SK-N-SH (cell line): ENCODE measurements around the gene TGM2. TPM values are rescaled to one million over a fixed set of nuclear protein-coding genes. Genes with fewer than 3 reads are reported as not detected.

Experiments
- CTCF ChIA-PET: fragments of 300-600, 350-600 bp; formaldehyde crosslinking; extraction: SDS; loops from one replicate; lab custom pipeline; 2021; lab: Yijun Ruan, JAX
- POLR2A ChIA-PET: fragments of 350-600 bp; sonication (Branson Sonifier 250); formaldehyde crosslinking; extraction: SDS; loops from one replicate; lab custom pipeline; 2020; ENCODE audit warnings: antibody characterized with exemption, inconsistent platforms; lab: Yijun Ruan, JAX
- DNase-seq: peaks from one replicate; pipeline ENCODE4 v3.0.0; 2012
- H2AFZ ChIP-seq: fragments of 200-600 bp; sonication (generic); 2 replicates; pipeline ENCODE4 v1.8.1; 2016; ENCODE audit warnings: antibody characterized with exemption, mild to moderate bottlenecking, low read depth
- H3F3A ChIP-seq: fragments of 200-600 bp; sonication (generic); replicated peaks from 2 replicates; pipeline ENCODE3; 2016; ENCODE audit warnings: antibody characterized with exemption, mild to moderate bottlenecking; ENCODE audit not compliant: insufficient read depth
- H3K27ac ChIP-seq, 2 experiments: fragments of 200-500 bp in 1 of 2; fragments of 200-600 bp in 1 of 2; sonication (Bioruptor generic) in 1 of 2; sonication (generic), shearing (Covaris generic) in 1 of 2; 2 replicates each; pipeline versions ENCODE4 v1.5.1 to v1.6.1; 2014 to 2016; ENCODE audit warnings: low read depth in 2 of 2, inconsistent platforms in 1 of 2, low read length in 1 of 2, mild to moderate bottlenecking in 1 of 2, mixed read lengths in 1 of 2
- H3K27me3 ChIP-seq: fragments of 200-600 bp; sonication (generic), shearing (Covaris generic); 2 replicates; pipeline ENCODE4 v1.6.1; 2016; ENCODE audit warnings: mixed run types; ENCODE audit not compliant: insufficient read depth
- H3K36me3 ChIP-seq, 2 experiments: fragments of 200-500 bp in 1 of 2; fragments of 200-600 bp in 1 of 2; sonication (Bioruptor generic) in 1 of 2; sonication (generic) in 1 of 2; replicated peaks in 1 of 2; 2 replicates each; pipeline versions ENCODE3 to v1.5.1; 2014 to 2016; ENCODE audit warnings: low read length in 1 of 2, mild to moderate bottlenecking in 1 of 2; ENCODE audit not compliant: insufficient read depth in 2 of 2, control insufficient read depth in 1 of 2
- H3K4me1 ChIP-seq, 2 experiments: fragments of 200-500 bp in 1 of 2; fragments of 200-600 bp in 1 of 2; sonication (Bioruptor generic) in 1 of 2; sonication (generic), shearing (Covaris generic) in 1 of 2; 2 replicates each; pipeline versions ENCODE4 v1.5.1 to v1.6.1; 2014 to 2016; ENCODE audit warnings: low read depth in 1 of 2, low read length in 1 of 2, mixed run types in 1 of 2; ENCODE audit not compliant: insufficient read depth in 2 of 2, control insufficient read depth in 1 of 2
- H3K4me2 ChIP-seq: fragments of 200-600 bp; sonication (generic), shearing (Covaris generic); 2 replicates; pipeline ENCODE4 v1.6.1; 2017; ENCODE audit warnings: mixed run types
- H3K4me3 ChIP-seq, 2 experiments: fragments of 200-500 bp in 1 of 2; fragments of 200-600 bp in 1 of 2; sonication (Bioruptor generic) in 1 of 2; sonication (generic), shearing (Covaris generic) in 1 of 2; 2 replicates each; pipeline versions ENCODE4 v1.5.1 to v1.8.1; 2014 to 2016; ENCODE audit warnings: low read depth in 2 of 2, inconsistent platforms in 1 of 2, low read length in 1 of 2, mild to moderate bottlenecking in 1 of 2, mixed read lengths in 1 of 2, moderate library complexity in 1 of 2
- H3K79me2 ChIP-seq: fragments of 200-600 bp; sonication (generic); 2 replicates; pipeline ENCODE4 v1.8.1; 2017; ENCODE audit warnings: mild to moderate bottlenecking; ENCODE audit not compliant: insufficient read depth
- H3K9ac ChIP-seq: fragments of 200-600 bp; sonication (generic); 2 replicates; pipeline ENCODE4 v1.6.1; 2017; ENCODE audit warnings: mixed run types
- H3K9me2 ChIP-seq: fragments of 200-600 bp; sonication (generic); 2 replicates; pipeline ENCODE4 v1.6.1; 2017; ENCODE audit warnings: mixed run types
- H3K9me3 ChIP-seq: fragments of 200-600 bp; sonication (generic); 2 replicates; pipeline ENCODE4 v1.6.1; 2017; ENCODE audit warnings: mixed run types, mild to moderate bottlenecking, moderate library complexity
- H4K20me1 ChIP-seq: fragments of 200-600 bp; sonication (generic); 2 replicates; pipeline ENCODE4 v1.6.1; 2017; ENCODE audit warnings: mild to moderate bottlenecking, mixed run types; ENCODE audit not compliant: insufficient read depth
- CHD2 ChIP-seq: fragments of 150-350 bp; IDR thresholded peaks from 2 replicates; pipeline ENCODE4 v1.6.1; 2018; ENCODE audit warnings: low read length; ENCODE audit not compliant: partially characterized antibody
- ELF1 ChIP-seq: IDR thresholded peaks from 2 replicates; pipeline ENCODE4 v1.4.0; 2012
- EP300 ChIP-seq, 2 experiments: IDR thresholded peaks; 2 replicates each; pipeline versions ENCODE4 v1.4.0 to v1.6.1; 2012; ENCODE audit warnings: borderline replicate concordance in 1 of 2, low read depth in 1 of 2, low read length in 1 of 2
- FOXJ3 ChIP-seq: sonication (generic); formaldehyde crosslinking; IDR thresholded peaks from 2 replicates; pipeline ENCODE4 v1.5.1; 2020; ENCODE audit warnings: mild to moderate bottlenecking, missing genetic modification reagents
- GABPA ChIP-seq: IDR thresholded peaks from 2 replicates; pipeline ENCODE4 v1.4.0; 2012; ENCODE audit warnings: low read depth, mild to moderate bottlenecking
- GATA2 ChIP-seq: sonication (generic); formaldehyde crosslinking; IDR thresholded peaks from 2 replicates; pipeline ENCODE4 v1.5.0; 2020; ENCODE audit warnings: mild to moderate bottlenecking, missing genetic modification reagents
- MXI1 ChIP-seq: IDR thresholded peaks from 2 replicates; pipeline ENCODE4 v1.6.1; 2012; ENCODE audit warnings: mild to moderate bottlenecking, low read depth, low read length, improper control_type of control experiment
- NFIC ChIP-seq: IDR thresholded peaks from 2 replicates; pipeline ENCODE4 v1.4.0; 2012; ENCODE audit warnings: borderline replicate concordance
- NRF1 ChIP-seq: IDR thresholded peaks from 2 replicates; pipeline ENCODE4 v1.6.1; 2012; ENCODE audit warnings: low read depth, mild to moderate bottlenecking, low read length
- RAD21 ChIP-seq: IDR thresholded peaks from 2 replicates; pipeline ENCODE4 v1.6.1; 2012; ENCODE audit warnings: mild to moderate bottlenecking, low read length
- RCOR1 ChIP-seq: fragments of 150-350 bp; IDR thresholded peaks from 2 replicates; pipeline ENCODE4 v1.6.1; 2017; ENCODE audit warnings: antibody characterized with exemption, low read length
- SIN3A ChIP-seq: IDR thresholded peaks from 2 replicates; pipeline ENCODE4 v1.6.1; 2012; ENCODE audit warnings: low read depth, mild to moderate bottlenecking, low read length, moderate library complexity, borderline replicate concordance
- TAF1 ChIP-seq: IDR thresholded peaks from 2 replicates; pipeline ENCODE4 v1.6.1; 2012; ENCODE audit warnings: low read depth, mild to moderate bottlenecking, low read length, moderate library complexity, borderline replicate concordance
- YY1 ChIP-seq: IDR thresholded peaks from 2 replicates; pipeline ENCODE4 v1.4.0; 2012; ENCODE audit warnings: low read depth, mild to moderate bottlenecking
- polyA plus RNA-seq, 3 experiments: library from polyadenylated mRNA; depleted of rRNA; stranded (reverse); fragments of >200 nt; gene quantifications; 2 replicates each; pipeline ENCODE4 v1.2.3, GENCODE V29; 2012
- TF ChIP-seq, protein P1 (sequence below): IDR thresholded peaks from 2 replicates; pipeline ENCODE4 v1.6.1; 2012; ENCODE audit warnings: mild to moderate bottlenecking, low read depth, low read length, moderate library complexity
- TF ChIP-seq, protein P2 (sequence below): IDR thresholded peaks from 2 replicates; pipeline ENCODE4 v1.4.0; 2012; ENCODE audit warnings: low read depth, borderline replicate concordance
- TF ChIP-seq, protein P3 (sequence below): IDR thresholded peaks from 2 replicates; pipeline ENCODE4; 2012
- TF ChIP-seq, protein P4 (sequence below): fragments of 150-350 bp; IDR thresholded peaks from 2 replicates; pipeline ENCODE4 v1.6.1; 2017; ENCODE audit warnings: antibody characterized with exemption, low read length, low read depth, borderline replicate concordance
- TF ChIP-seq, protein P5 (sequence below): IDR thresholded peaks from 2 replicates; pipeline ENCODE4 v1.4.0; 2012; ENCODE audit warnings: low read depth
- TF ChIP-seq, protein P6 (sequence below): fragments of 200-600 bp; sonication (generic); IDR thresholded peaks from 2 replicates; pipeline ENCODE4 v1.6.1; 2017; ENCODE audit warnings: antibody characterized with exemption, mild to moderate bottlenecking, moderate library complexity

The TGM2 gene
- polyA plus RNA-seq, 1 of the 3 experiments (the other 2 are of a cell fraction): 676 TPM

DNA sequence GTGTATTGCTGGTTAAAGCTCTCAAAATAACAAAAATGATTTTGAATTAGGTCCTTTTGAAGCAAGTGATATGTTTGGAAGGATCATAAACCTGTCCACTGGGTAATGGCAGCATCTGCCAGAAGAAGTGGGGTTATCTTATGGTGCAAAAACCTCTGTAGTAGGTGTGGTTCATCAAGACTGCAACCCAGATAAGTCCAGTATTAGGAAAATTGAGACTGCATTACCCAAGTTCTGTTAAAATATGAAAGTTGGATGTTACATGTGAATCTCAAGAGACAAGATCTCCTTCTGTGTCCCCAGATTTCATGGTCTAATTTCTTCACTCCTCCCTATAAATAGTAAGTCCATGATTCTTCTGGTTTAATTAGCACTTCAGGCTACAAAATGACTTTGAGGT is 72.2 kb downstream of the TGM2 start:
- peaks cover 13% of the 10 kb centered on the region for H3F3A ChIP-seq
- TF ChIP-seq, protein P1, sequence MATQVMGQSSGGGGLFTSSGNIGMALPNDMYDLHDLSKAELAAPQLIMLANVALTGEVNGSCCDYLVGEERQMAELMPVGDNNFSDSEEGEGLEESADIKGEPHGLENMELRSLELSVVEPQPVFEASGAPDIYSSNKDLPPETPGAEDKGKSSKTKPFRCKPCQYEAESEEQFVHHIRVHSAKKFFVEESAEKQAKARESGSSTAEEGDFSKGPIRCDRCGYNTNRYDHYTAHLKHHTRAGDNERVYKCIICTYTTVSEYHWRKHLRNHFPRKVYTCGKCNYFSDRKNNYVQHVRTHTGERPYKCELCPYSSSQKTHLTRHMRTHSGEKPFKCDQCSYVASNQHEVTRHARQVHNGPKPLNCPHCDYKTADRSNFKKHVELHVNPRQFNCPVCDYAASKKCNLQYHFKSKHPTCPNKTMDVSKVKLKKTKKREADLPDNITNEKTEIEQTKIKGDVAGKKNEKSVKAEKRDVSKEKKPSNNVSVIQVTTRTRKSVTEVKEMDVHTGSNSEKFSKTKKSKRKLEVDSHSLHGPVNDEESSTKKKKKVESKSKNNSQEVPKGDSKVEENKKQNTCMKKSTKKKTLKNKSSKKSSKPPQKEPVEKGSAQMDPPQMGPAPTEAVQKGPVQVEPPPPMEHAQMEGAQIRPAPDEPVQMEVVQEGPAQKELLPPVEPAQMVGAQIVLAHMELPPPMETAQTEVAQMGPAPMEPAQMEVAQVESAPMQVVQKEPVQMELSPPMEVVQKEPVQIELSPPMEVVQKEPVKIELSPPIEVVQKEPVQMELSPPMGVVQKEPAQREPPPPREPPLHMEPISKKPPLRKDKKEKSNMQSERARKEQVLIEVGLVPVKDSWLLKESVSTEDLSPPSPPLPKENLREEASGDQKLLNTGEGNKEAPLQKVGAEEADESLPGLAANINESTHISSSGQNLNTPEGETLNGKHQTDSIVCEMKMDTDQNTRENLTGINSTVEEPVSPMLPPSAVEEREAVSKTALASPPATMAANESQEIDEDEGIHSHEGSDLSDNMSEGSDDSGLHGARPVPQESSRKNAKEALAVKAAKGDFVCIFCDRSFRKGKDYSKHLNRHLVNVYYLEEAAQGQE: no peak
- TF ChIP-seq NFIC: no peak
- TF ChIP-seq MXI1: no peak
- TF ChIP-seq, protein P2, sequence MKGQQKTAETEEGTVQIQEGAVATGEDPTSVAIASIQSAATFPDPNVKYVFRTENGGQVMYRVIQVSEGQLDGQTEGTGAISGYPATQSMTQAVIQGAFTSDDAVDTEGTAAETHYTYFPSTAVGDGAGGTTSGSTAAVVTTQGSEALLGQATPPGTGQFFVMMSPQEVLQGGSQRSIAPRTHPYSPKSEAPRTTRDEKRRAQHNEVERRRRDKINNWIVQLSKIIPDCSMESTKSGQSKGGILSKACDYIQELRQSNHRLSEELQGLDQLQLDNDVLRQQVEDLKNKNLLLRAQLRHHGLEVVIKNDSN: no peak
- no peak for TF ChIP-seq TAF1
- TF ChIP-seq GABPA: no peak
- TF ChIP-seq SIN3A: no peak
- no peak for TF ChIP-seq CHD2
- TF ChIP-seq, protein P3, sequence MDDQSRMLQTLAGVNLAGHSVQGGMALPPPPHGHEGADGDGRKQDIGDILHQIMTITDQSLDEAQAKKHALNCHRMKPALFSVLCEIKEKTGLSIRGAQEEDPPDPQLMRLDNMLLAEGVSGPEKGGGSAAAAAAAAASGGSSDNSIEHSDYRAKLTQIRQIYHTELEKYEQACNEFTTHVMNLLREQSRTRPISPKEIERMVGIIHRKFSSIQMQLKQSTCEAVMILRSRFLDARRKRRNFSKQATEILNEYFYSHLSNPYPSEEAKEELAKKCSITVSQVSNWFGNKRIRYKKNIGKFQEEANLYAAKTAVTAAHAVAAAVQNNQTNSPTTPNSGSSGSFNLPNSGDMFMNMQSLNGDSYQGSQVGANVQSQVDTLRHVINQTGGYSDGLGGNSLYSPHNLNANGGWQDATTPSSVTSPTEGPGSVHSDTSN: no peak
- no peak for TF ChIP-seq RAD21
- no peak for TF ChIP-seq GATA2 (CRISPR knock-in tag)
- no peak for TF ChIP-seq NRF1
- no peak for TF ChIP-seq FOXJ3 (CRISPR knock-in tag)
- TF ChIP-seq, protein P4, sequence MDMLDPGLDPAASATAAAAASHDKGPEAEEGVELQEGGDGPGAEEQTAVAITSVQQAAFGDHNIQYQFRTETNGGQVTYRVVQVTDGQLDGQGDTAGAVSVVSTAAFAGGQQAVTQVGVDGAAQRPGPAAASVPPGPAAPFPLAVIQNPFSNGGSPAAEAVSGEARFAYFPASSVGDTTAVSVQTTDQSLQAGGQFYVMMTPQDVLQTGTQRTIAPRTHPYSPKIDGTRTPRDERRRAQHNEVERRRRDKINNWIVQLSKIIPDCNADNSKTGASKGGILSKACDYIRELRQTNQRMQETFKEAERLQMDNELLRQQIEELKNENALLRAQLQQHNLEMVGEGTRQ: no peak
- TF ChIP-seq YY1: no peak
- no peak for TF ChIP-seq RCOR1
- TF ChIP-seq, protein P5, sequence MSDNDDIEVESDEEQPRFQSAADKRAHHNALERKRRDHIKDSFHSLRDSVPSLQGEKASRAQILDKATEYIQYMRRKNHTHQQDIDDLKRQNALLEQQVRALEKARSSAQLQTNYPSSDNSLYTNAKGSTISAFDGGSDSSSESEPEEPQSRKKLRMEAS: no peak
- TF ChIP-seq, protein P6, sequence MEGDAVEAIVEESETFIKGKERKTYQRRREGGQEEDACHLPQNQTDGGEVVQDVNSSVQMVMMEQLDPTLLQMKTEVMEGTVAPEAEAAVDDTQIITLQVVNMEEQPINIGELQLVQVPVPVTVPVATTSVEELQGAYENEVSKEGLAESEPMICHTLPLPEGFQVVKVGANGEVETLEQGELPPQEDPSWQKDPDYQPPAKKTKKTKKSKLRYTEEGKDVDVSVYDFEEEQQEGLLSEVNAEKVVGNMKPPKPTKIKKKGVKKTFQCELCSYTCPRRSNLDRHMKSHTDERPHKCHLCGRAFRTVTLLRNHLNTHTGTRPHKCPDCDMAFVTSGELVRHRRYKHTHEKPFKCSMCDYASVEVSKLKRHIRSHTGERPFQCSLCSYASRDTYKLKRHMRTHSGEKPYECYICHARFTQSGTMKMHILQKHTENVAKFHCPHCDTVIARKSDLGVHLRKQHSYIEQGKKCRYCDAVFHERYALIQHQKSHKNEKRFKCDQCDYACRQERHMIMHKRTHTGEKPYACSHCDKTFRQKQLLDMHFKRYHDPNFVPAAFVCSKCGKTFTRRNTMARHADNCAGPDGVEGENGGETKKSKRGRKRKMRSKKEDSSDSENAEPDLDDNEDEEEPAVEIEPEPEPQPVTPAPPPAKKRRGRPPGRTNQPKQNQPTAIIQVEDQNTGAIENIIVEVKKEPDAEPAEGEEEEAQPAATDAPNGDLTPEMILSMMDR: no peak
- TF ChIP-seq EP300 (IDR thresholded peaks at IDR 0.05; ENCODE audit: borderline replicate concordance in 1 of 2, low read depth in 1 of 2, low read length in 1 of 2): no peak
- TF ChIP-seq ELF1: no peak
- no peak overlapping the region for H3K4me3 ChIP-seq
- peaks cover 16 to 38% of the 10 kb centered on the region in 2 experiments for H3K4me1 ChIP-seq
- H3K9me3 ChIP-seq: no peaks in the 10 kb centered on the region
- no peaks in the 10 kb centered on the region for H3K79me2 ChIP-seq
- H3K9me2 ChIP-seq: no peaks in the 10 kb centered on the region
- CTCF ChIA-PET: interaction anchor here (1.0 to 12.9 kb wide), 4 partner anchors 16 to 129 kb away, joined by 3 to 118 read pairs (median 16); no protein-coding TSS in a partner anchor
- H3K27me3 ChIP-seq: no peaks in the 10 kb centered on the region
- H3K9ac ChIP-seq: no peak overlapping the region
- H4K20me1 ChIP-seq: no peaks in the 10 kb centered on the region
- POLR2A ChIA-PET: no interaction called here
- H3K36me3 ChIP-seq: peaks cover 29 to 42% of the 10 kb centered on the region in 2 experiments
- H3K4me2 ChIP-seq: no peak overlapping the region
- no peak for DNase-seq
- H2AFZ ChIP-seq: no peak overlapping the region
- H3K27ac ChIP-seq: no peak overlapping the region
